Mucosa of descending colon (tissue), 3 donors: ENCODE data around the gene DALRD3. TPM values are rescaled to one million over a fixed set of nuclear protein-coding genes. Genes with fewer than 3 reads are reported as not detected.
A peak's percentile ranks its signal among the peaks of the same experiment; 100 is the strongest.

Experiments
- ATAC-seq: fragments of 200-7000 bp; cut with Tn5 transposase; one replicate; pipeline ENCODE4 v1.9.1; 2020; ENCODE audit warnings: mild to moderate bottlenecking, moderate library complexity
- DNase-seq, 3 donors: peaks; one replicate each; pipeline ENCODE4 v3.0.0-alpha.2; 2020
- H3K36me3 ChIP-seq: fragments of 200-600 bp; one replicate; pipeline ENCODE4 v1.8.0; 2021; ENCODE audit warnings: low read depth, mild to moderate bottlenecking
- H3K4me1 ChIP-seq: fragments of 200-600 bp; one replicate; pipeline ENCODE4 v1.8.0; 2021; ENCODE audit warnings: low read depth, mild to moderate bottlenecking
- H3K4me3 ChIP-seq: fragments of 200-600 bp; one replicate; pipeline ENCODE4 v1.8.0; 2021; ENCODE audit warnings: mild to moderate bottlenecking
- H3K9me3 ChIP-seq: fragments of 200-600 bp; one replicate; pipeline ENCODE4 v1.8.0; 2021; ENCODE audit warnings: mild to moderate bottlenecking
- intact Hi-C, 2 donors: fragments of 100-400 bp; cut with DNase I in 1 of 2; cut with micrococcal nuclease in 1 of 2; formaldehyde crosslinking; loops; one replicate each; pipeline versions ENCODE4 v1.11.0 to v1.11.1; 2022; cut with DNase I, micrococcal nuclease
- total RNA-seq, 3 donors: library from RNA; stranded (reverse); fragmentation: NEBNext Ultra II Directional in 2 of 3; extraction: Animal tissue kit (Norgen Biotek cat#: 25700) in 2 of 3; gene quantifications; one replicate each; pipeline versions ENCODE4 v1.2.1 to v1.2.4, GENCODE V29; 2021 to 2023
- TF ChIP-seq, protein P1 (sequence below): fragments of 200-600 bp; IDR thresholded peaks from one replicate; pipeline ENCODE4 v1.8.0; 2022; ENCODE audit warnings: antibody characterized with exemption, mild to moderate bottlenecking
- donor health status: DM: no; HTN: no; CAD: no; lungs with moderate emphysema.
- donor health status: DM: no; HTN: no; CAD: no.
- donor health status: DM: no; HTN: yes; CAD: no.

Gene DALRD3
- total RNA-seq, 3 donors from 2014 or later = 16.7 to 32.7 (median 18.9) TPM

DNA sequence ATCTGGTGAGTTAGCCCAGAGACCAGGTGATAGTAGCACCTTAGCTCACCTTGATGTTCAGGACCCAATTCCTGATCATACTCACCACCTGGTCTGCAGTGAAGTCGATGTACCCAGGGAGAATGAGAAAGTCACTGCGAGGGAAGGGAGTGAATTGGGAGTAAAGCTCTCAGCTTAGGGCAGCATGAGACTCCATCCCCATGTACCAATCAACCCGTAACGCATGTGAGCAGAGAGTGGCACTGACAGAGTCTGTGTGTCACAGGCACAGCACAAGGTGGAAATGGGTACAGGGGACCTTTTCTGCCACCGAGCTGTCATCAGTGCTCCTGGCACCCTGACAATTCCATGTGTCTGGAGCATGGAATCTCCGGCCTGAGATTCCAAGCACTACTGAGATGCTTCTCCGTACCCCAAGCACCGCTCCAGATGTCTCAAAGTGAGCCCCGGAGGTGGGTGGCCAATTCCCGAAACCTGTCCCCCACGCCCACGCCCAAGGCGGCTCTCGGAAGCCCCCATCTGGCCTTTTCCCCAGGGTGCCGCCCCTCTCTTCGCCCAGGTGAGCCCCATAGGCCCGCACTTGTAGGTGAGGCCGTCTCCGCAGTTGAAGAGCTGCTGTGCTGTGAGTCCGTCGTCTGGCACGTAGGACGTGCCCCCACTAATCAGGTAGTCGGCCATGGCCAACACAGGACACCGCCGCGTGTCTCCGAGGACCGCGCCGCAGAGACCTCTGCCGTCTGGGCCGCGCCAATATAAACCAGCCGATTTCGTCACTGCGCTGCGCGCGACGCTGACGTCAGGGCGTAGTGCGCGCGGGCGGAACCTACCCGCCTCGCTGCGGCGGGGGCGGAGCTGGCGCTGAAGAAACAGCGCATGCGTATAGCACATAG is 10.5 kb upstream of the DALRD3 start, which contains the start of gene IMPDH2:
Gene IMPDH2, minus strand, starts transcription at position 726 of the 890 bp plus-strand sequence. Its CDS starts 48 bp downstream, at position 678.
- TF ChIP-seq, protein P1, sequence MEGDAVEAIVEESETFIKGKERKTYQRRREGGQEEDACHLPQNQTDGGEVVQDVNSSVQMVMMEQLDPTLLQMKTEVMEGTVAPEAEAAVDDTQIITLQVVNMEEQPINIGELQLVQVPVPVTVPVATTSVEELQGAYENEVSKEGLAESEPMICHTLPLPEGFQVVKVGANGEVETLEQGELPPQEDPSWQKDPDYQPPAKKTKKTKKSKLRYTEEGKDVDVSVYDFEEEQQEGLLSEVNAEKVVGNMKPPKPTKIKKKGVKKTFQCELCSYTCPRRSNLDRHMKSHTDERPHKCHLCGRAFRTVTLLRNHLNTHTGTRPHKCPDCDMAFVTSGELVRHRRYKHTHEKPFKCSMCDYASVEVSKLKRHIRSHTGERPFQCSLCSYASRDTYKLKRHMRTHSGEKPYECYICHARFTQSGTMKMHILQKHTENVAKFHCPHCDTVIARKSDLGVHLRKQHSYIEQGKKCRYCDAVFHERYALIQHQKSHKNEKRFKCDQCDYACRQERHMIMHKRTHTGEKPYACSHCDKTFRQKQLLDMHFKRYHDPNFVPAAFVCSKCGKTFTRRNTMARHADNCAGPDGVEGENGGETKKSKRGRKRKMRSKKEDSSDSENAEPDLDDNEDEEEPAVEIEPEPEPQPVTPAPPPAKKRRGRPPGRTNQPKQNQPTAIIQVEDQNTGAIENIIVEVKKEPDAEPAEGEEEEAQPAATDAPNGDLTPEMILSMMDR = peak; percentile 15
- ATAC-seq (peak; percentile 97), DNase-seq (peak; percentile 96 to 97 (median 97))
- intact Hi-C loops = no loop called here
- H3K9me3 ChIP-seq = no peaks in the 10 kb centered on the region
- peaks cover 18% of the 10 kb centered on the region for H3K4me1 ChIP-seq
- H3K4me3 ChIP-seq = peak within 1 kb of the TSS; percentile 38
- peaks cover 8% of the 10 kb centered on the region for H3K36me3 ChIP-seq

DNA sequence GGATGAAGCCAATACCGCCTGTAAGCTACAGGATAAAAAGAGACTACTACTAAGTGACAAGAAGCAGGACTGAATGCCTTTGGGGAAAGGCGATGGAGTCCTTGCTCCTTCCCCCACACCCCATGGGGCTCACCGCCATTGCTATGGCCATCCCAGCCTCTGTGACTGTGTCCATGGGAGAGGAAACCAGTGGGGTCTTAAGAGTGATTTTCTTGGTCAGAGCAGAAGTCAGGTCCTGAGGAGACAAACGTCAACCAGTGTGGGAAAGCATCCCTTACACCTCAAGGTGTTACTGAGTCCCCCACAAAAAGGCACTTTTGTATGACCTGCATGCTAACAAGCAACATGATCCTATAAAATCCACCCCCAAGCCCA is 9.9 kb upstream of the DALRD3 start:
- DNase-seq (peak in 1 of 3 donors; percentile 8), ATAC-seq (no peak)
- intact Hi-C loops = no loop called here
- Histone ChIP-seq H3K36me3 (peaks cover 8% of the 10 kb centered on the region), H3K4me3 (no peak overlapping the region), H3K9me3 (no peaks in the 10 kb centered on the region), H3K4me1 (peaks cover 20% of the 10 kb centered on the region)
- TF ChIP-seq, protein P1 = no peak

DNA sequence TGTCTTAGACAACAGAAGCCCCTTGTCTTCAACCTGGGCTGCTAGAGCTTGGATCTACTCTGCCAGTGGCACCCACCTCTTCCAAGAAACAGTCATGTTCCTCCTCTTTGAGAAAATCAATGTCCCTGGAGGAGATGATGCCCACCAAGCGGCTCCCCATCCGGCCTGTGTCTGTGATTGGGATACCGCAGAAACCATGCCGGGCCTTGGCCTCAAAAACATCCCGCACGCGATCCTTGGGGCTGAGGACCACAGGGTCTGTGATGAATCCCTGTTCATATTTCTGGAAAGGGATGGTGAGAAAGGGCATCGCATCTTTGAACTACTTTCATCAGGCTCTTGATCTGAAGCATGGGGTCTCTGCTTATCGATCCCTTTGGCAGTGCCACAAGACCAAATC is 9.3 kb upstream of the DALRD3 start:
- TF ChIP-seq, protein P1 = no peak
- H3K9me3 ChIP-seq = no peaks in the 10 kb centered on the region
- H3K4me1 ChIP-seq = peaks cover 26% of the 10 kb centered on the region
- DNase-seq (peak in 1 of 3 donors; percentile 28), ATAC-seq (no peak)
- peaks cover 8% of the 10 kb centered on the region for H3K36me3 ChIP-seq
- H3K4me3 ChIP-seq = no peak overlapping the region
- intact Hi-C loops = no loop called here

DNA sequence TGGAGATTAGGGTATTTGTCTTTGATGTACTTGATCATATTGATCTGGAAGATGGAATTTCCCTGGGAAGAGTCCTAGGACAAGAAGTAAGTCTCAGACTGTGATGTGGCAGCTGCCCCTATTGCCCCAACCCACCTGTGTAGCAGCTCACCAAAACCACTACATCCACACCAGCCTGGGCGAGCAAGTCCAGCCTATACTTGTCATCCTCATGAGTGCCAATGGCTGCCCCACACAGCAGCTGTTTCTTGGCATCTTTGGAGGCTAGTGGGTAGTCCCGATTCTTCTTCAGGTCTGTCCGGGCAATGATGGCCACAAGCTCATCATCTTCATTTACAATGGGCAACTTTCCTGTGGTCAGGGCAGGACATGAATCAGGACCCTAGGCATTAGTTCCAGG is 8.2 kb upstream of the DALRD3 start:
- Histone ChIP-seq H3K4me1 (peaks cover 28% of the 10 kb centered on the region), H3K9me3 (no peaks in the 10 kb centered on the region), H3K36me3 (peaks cover 8% of the 10 kb centered on the region), H3K4me3 (no peak overlapping the region)
- ATAC-seq = no peak
- intact Hi-C loops = no loop called here
- TF ChIP-seq, protein P1 = no peak
- no peak for DNase-seq

DNA sequence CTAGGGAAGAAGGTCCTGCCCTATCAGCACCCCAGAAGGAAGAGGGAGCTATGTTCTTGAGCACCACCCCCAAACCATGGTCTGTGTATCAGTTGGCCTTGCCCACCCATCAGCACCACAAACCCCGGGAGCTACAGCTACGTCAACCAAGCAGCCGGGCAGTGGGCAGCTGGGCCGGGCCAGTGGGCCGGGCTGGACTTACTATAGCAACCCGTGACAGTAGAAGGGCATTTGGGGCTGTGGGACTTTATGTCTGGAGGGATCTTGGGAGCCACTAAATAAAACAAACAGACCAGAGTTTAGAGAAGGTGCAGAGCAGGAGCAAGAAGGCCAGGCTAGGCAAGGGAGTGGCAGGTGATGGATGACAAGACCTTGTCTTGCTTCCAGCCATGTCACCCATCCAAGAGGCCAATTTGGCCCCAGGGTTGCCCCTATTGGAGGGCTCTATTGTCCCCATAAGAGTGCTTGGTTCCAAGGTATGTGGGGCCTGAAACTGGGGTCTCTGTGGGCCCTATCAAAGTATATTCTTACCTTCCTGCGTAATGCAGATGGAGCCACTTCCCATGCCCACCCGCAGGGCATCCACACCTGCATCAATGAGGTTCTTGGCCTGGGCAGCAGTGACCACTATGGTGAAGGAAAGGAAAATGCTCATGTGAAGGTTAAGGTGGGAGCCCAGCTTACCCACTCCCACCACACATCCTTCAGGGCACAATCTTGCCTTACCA is 7.6 kb upstream of the DALRD3 start:
- TF ChIP-seq, protein P1 = no peak
- peaks cover 8% of the 10 kb centered on the region for H3K36me3 ChIP-seq
- DNase-seq (peak in 1 of 3 donors; percentile 27), ATAC-seq (no peak)
- no peaks in the 10 kb centered on the region for H3K9me3 ChIP-seq
- intact Hi-C loops = no loop called here
- H3K4me1 ChIP-seq = peaks cover 28% of the 10 kb centered on the region
- H3K4me3 ChIP-seq = no peak overlapping the region
